Subcutaneous abdominal adipose tissue (tissue), 5 donors: ENCODE data around the gene PRDM16.

Experiments used
- H3K27ac ChIP-seq: one replicate; pipeline ENCODE4 v1.7.0; 2013; ENCODE audit warnings: low read depth, mild to moderate bottlenecking, inconsistent platforms, low read length, moderate library complexity
- H3K27me3 ChIP-seq, 5 donors: one replicate each; pipeline ENCODE4 v1.7.0; 2013; ENCODE audit warnings: low read length in 5 of 5, inconsistent platforms in 1 of 5; ENCODE audit not compliant: control insufficient read depth in 5 of 5, insufficient read depth in 4 of 5
- H3K36me3 ChIP-seq, 5 donors: one replicate each; pipeline ENCODE4 v1.7.0; 2013; ENCODE audit warnings: low read length in 5 of 5; ENCODE audit not compliant: control insufficient read depth in 5 of 5, insufficient read depth in 5 of 5
- H3K4me1 ChIP-seq, 5 donors: one replicate each; pipeline ENCODE4 v1.7.0; 2013; ENCODE audit warnings: low read length in 5 of 5, mild to moderate bottlenecking in 3 of 5, moderate library complexity in 1 of 5; ENCODE audit not compliant: control insufficient read depth in 5 of 5, insufficient read depth in 5 of 5
- H3K4me3 ChIP-seq, 5 donors: one replicate each; pipeline ENCODE4 v1.7.0; 2013; ENCODE audit warnings: low read length in 5 of 5, low read depth in 1 of 5
- H3K9ac ChIP-seq, 5 donors: one replicate each; pipeline ENCODE4 v1.7.0; 2013; ENCODE audit warnings: low read length in 5 of 5, mild to moderate bottlenecking in 4 of 5, moderate library complexity in 3 of 5
- H3K9me3 ChIP-seq, 5 donors: one replicate each; pipeline ENCODE4 v1.7.0; 2013; ENCODE audit warnings: low read length in 5 of 5; ENCODE audit not compliant: control insufficient read depth in 5 of 5
- donor health status: healthy.
- donor health status: healthy.
- donor health status: healthy.
- donor health status: healthy.
- donor health status: healthy.

The PRDM16 gene

GRCh38 chr1:3477241-3477995 lies 408.4 kb downstream of the PRDM16 start:
- H3K4me3 ChIP-seq, result no peak overlapping the region
- H3K4me1 ChIP-seq, result peaks cover 3 to 36% (median 15%) of the 10 kb centered on the region in 5 donors
- peaks cover 0 to 4% (median 2%) of the 10 kb centered on the region in 5 donors for H3K36me3 ChIP-seq
- H3K27ac ChIP-seq, result no peak overlapping the region
- no peaks in the 10 kb centered on the region for H3K9me3 ChIP-seq
- H3K27me3 ChIP-seq, result peaks cover 0 to 6% (median 0%) of the 10 kb centered on the region in 5 donors
- no peak overlapping the region for H3K9ac ChIP-seq

- no peak overlapping the region for H3K27ac ChIP-seq
- no peaks in the 10 kb centered on the region for H3K9me3 ChIP-seq
- peaks cover 0 to 4% (median 2%) of the 10 kb centered on the region in 5 donors for H3K36me3 ChIP-seq
- no peak overlapping the region for H3K9ac ChIP-seq
- peaks cover 3 to 31% (median 11%) of the 10 kb centered on the region in 5 donors for H3K4me1 ChIP-seq
- no peak overlapping the region for H3K4me3 ChIP-seq
- peaks cover 0 to 6% (median 0%) of the 10 kb centered on the region in 5 donors for H3K27me3 ChIP-seq
These were observed 409.2 kb downstream of the PRDM16 start for GRCh38 chr1:3478187-3478586.

GRCh38 chr1:3479511-3480368 lies 410.7 kb downstream of the PRDM16 start:
- Histone ChIP-seq H3K4me1 (peaks cover 0 to 17% (median 0%) of the 10 kb centered on the region in 5 donors), H3K27me3 (peaks cover 0 to 6% (median 0%) of the 10 kb centered on the region in 5 donors), H3K4me3 (no peak overlapping the region), H3K27ac (no peak overlapping the region), H3K9ac (no peak overlapping the region), H3K36me3 (peaks cover 0 to 2% (median 0%) of the 10 kb centered on the region in 5 donors), H3K9me3 (no peaks in the 10 kb centered on the region)

- Histone ChIP-seq H3K27me3 (peaks cover 0 to 6% (median 0%) of the 10 kb centered on the region in 5 donors), H3K4me3 (no peak overlapping the region), H3K9me3 (no peaks in the 10 kb centered on the region), H3K27ac (no peak overlapping the region), H3K4me1 (peaks cover 0 to 17% (median 0%) of the 10 kb centered on the region in 5 donors), H3K9ac (no peak overlapping the region), H3K36me3 (peaks cover 0 to 2% (median 0%) of the 10 kb centered on the region in 5 donors)
These were observed 411.3 kb downstream of the PRDM16 start for GRCh38 chr1:3480369-3480719.

GRCh38 chr1:3481046-3481445 lies 412.0 kb downstream of the PRDM16 start:
- no peak overlapping the region for H3K27ac ChIP-seq

GRCh38 chr1:3481836-3482375 lies 412.9 kb downstream of the PRDM16 start:
- Histone ChIP-seq H3K9ac (no peak overlapping the region), H3K9me3 (no peaks in the 10 kb centered on the region), H3K27me3 (peaks cover 0 to 6% (median 0%) of the 10 kb centered on the region in 5 donors), H3K36me3 (peaks cover 0 to 2% (median 0%) of the 10 kb centered on the region in 5 donors), H3K4me3 (no peak overlapping the region), H3K4me1 (peaks cover 0 to 17% (median 0%) of the 10 kb centered on the region in 5 donors), H3K27ac (no peak overlapping the region)

More at GRCh38 chr1:3481046-3481445, 412.0 kb downstream of the PRDM16 start:
- Histone ChIP-seq H3K4me3 (no peak overlapping the region), H3K9me3 (no peaks in the 10 kb centered on the region), H3K36me3 (peaks cover 0 to 2% (median 0%) of the 10 kb centered on the region in 5 donors), H3K27me3 (peaks cover 0 to 6% (median 0%) of the 10 kb centered on the region in 5 donors), H3K4me1 (peaks cover 0 to 17% (median 0%) of the 10 kb centered on the region in 5 donors), H3K9ac (no peak overlapping the region)

GRCh38 chr1:3482378-3482849 lies 413.4 kb downstream of the PRDM16 start:
- Histone ChIP-seq H3K27me3 (peaks cover 0 to 6% (median 0%) of the 10 kb centered on the region in 5 donors), H3K4me1 (peaks cover 0 to 17% (median 0%) of the 10 kb centered on the region in 5 donors), H3K9me3 (no peaks in the 10 kb centered on the region), H3K4me3 (no peak overlapping the region), H3K9ac (no peak overlapping the region), H3K36me3 (peaks cover 0 to 2% (median 0%) of the 10 kb centered on the region in 5 donors), H3K27ac (no peak overlapping the region)

GRCh38 chr1:3483380-3483779 lies 414.4 kb downstream of the PRDM16 start:
- Histone ChIP-seq H3K4me3 (no peak overlapping the region), H3K9ac (no peak overlapping the region), H3K36me3 (no peaks in the 10 kb centered on the region), H3K27ac (no peak overlapping the region), H3K9me3 (peaks cover 0 to 5% (median 3%) of the 10 kb centered on the region in 5 donors), H3K4me1 (peaks cover 0 to 17% (median 0%) of the 10 kb centered on the region in 5 donors), H3K27me3 (peaks cover 0 to 6% (median 0%) of the 10 kb centered on the region in 5 donors)

GRCh38 chr1:3483801-3484444 lies 414.9 kb downstream of the PRDM16 start:
- Histone ChIP-seq H3K27me3 (peaks cover 0 to 6% (median 0%) of the 10 kb centered on the region in 5 donors), H3K9me3 (peaks cover 0 to 6% (median 5%) of the 10 kb centered on the region in 5 donors), H3K9ac (no peak overlapping the region), H3K4me3 (no peak overlapping the region), H3K4me1 (peaks cover 0 to 17% (median 0%) of the 10 kb centered on the region in 5 donors), H3K36me3 (peaks cover 0 to 2% (median 0%) of the 10 kb centered on the region in 5 donors), H3K27ac (no peak overlapping the region)
